OCI-LY7 (cell line): Measurements from ENCODE around the gene LLGL1. TPM values are rescaled to one million over a fixed set of nuclear protein-coding genes. Genes with fewer than 3 reads are reported as not detected.
A peak's percentile ranks its signal among the peaks of the same experiment; 100 is the strongest.

Experiments used
- BruUV-seq: library from RNA; stranded (reverse); fragments of 400-500 nt; replicated peaks from 2 replicates; lab custom pipeline; 2021; lab: Mats Ljungman, UMichigan
- CTCF ChIA-PET: fragments of 300-600 bp; sonication (Branson Sonifier 250); formaldehyde crosslinking; loops from one replicate; lab custom pipeline; 2022; ENCODE audit warnings: antibody characterized with exemption; ENCODE audit not compliant: unreplicated experiment; lab: Charles Lee
- POLR2A ChIA-PET: fragments of 300-600 bp; sonication (Branson Sonifier 250); formaldehyde crosslinking; loops from one replicate; lab custom pipeline; 2022; ENCODE audit warnings: antibody characterized with exemption; lab: Charles Lee
- DNase-seq: peaks from one replicate; pipeline ENCODE4 v3.0.0-alpha.2; 2015; ENCODE audit warnings: low spot score
- H2AFZ ChIP-seq: fragments of 200-600 bp; sonication (generic), shearing (Covaris generic); 2 replicates; pipeline ENCODE4 v1.6.1; 2014; ENCODE audit warnings: mild to moderate bottlenecking, antibody characterized with exemption, low read length, moderate library complexity
- H3K27ac ChIP-seq: fragments of 200-600 bp; sonication (generic); 2 replicates; pipeline ENCODE4 v1.5.1; 2014; ENCODE audit warnings: mixed run types, low read depth, mild to moderate bottlenecking, moderate library complexity, low read length, inconsistent platforms; ENCODE audit not compliant: poor library complexity, severe bottlenecking
- H3K36me3 ChIP-seq: fragments of 200-600 bp; sonication (generic); 2 replicates; pipeline ENCODE4 v1.6.1; 2014; ENCODE audit warnings: mild to moderate bottlenecking, antibody characterized with exemption, low read length, moderate library complexity, mixed read lengths; ENCODE audit not compliant: insufficient read depth
- H3K4me1 ChIP-seq: fragments of 200-600 bp; sonication (generic); 2 replicates; pipeline ENCODE4 v1.5.1; 2014; ENCODE audit warnings: mild to moderate bottlenecking, low read length; ENCODE audit not compliant: insufficient read depth, poor library complexity, severe bottlenecking
- H3K4me2 ChIP-seq: fragments of 200-600 bp; sonication (generic); 2 replicates; pipeline ENCODE4 v1.6.1; 2014; ENCODE audit warnings: mild to moderate bottlenecking, low read length
- H3K4me3 ChIP-seq: fragments of 200-600 bp; sonication (generic); 2 replicates; pipeline ENCODE4 v1.5.1; 2014; ENCODE audit warnings: mild to moderate bottlenecking, low read depth, low read length; ENCODE audit not compliant: poor library complexity, severe bottlenecking
- H3K79me2 ChIP-seq: fragments of 200-600 bp; sonication (generic); 2 replicates; pipeline ENCODE4 v1.6.1; 2016; ENCODE audit warnings: low read depth, mild to moderate bottlenecking, low read length, moderate library complexity, mixed read lengths; ENCODE audit not compliant: insufficient read depth
- H3K9me2 ChIP-seq: fragments of 200-600 bp; sonication (generic); 2 replicates; pipeline ENCODE4 v1.6.1; 2016; ENCODE audit warnings: mild to moderate bottlenecking, low read length, mixed read lengths; ENCODE audit not compliant: insufficient read depth
- H3K9me3 ChIP-seq: fragments of 200-600 bp; sonication (generic); 2 replicates; pipeline ENCODE4 v1.6.1; 2014; ENCODE audit warnings: mild to moderate bottlenecking, mixed run types, low read length, mixed read lengths
- H4K20me1 ChIP-seq: fragments of 200-600 bp; sonication (generic); 2 replicates; pipeline ENCODE4 v1.6.1; 2014; ENCODE audit warnings: mild to moderate bottlenecking, antibody characterized with exemption, low read length, moderate library complexity, mixed read lengths; ENCODE audit not compliant: insufficient read depth
- CTCF ChIP-seq: fragments of 200-600 bp; sonication (generic); conservative IDR thresholded peaks from 2 replicates; pipeline ENCODE4 v1.5.1; 2014; ENCODE audit warnings: mild to moderate bottlenecking, antibody characterized with exemption, low read length, moderate library complexity, mixed read lengths
- EZH2phosphoT487 ChIP-seq: fragments of 200-600 bp; sonication (generic); IDR thresholded peaks from 2 replicates; pipeline ENCODE4 v1.6.1; 2018; ENCODE audit warnings: low read depth, borderline replicate concordance, mild to moderate bottlenecking, mixed run types, antibody characterized with exemption, low read length, moderate library complexity, mixed read lengths
- intact Hi-C: fragments of 100-400 bp; cut with micrococcal nuclease; formaldehyde crosslinking; loops from one replicate; pipeline ENCODE4 v1.10.0; 2022; ENCODE audit not compliant: unreplicated experiment
- total RNA-seq, 2 experiments: library from RNA; depleted of rRNA in 1 of 2; stranded (reverse); fragments of >200 nt in 1 of 2; shearing (Covaris generic) in 1 of 2; gene quantifications; 2 replicates each; pipeline ENCODE4 v1.2.3, GENCODE V29; 2014 to 2022

LLGL1 gene
- total RNA-seq, 2 experiments from 2014 or later = 14.1 to 19.9 TPM

DNA sequence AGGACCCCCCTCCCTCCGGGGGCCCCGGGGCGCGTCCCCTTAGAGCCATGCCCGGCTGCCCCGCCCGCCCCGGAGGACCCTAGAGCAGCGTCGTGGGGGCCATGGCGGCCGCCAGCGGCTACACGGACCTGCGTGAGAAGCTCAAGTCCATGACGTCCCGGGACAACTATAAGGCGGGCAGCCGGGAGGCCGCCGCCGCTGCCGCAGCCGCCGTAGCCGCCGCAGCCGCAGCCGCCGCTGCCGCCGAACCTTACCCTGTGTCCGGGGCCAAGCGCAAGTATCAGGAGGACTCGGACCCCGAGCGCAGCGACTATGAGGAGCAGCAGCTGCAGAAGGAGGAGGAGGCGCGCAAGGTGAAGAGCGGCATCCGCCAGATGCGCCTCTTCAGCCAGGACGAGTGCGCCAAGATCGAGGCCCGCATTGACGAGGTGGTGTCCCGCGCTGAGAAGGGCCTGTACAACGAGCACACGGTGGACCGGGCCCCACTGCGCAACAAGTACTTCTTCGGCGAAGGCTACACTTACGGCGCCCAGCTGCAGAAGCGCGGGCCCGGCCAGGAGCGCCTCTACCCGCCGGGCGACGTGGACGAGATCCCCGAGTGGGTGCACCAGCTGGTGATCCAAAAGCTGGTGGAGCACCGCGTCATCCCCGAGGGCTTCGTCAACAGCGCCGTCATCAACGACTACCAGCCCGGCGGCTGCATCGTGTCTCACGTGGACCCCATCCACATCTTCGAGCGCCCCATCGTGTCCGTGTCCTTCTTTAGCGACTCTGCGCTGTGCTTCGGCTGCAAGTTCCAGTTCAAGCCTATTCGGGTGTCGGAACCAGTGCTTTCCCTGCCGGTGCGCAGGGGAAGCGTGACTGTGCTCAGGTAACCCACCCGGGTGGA, 41.0 kb upstream of the LLGL1 start:
- Histone ChIP-seq H2AFZ (no peak overlapping the region), H3K27ac (peak overlapping the region; percentile 93), H3K4me3 (peak overlapping the region; percentile 84), H3K79me2 (peaks cover 55% of the 10 kb centered on the region), H3K9me3 (no peaks in the 10 kb centered on the region), H3K36me3 (peaks cover 45% of the 10 kb centered on the region), H3K9me2 (no peaks in the 10 kb centered on the region), H4K20me1 (peaks cover 36% of the 10 kb centered on the region), H3K4me1 (peaks cover 33% of the 10 kb centered on the region), H3K4me2 (peak overlapping the region; percentile 97)
- TF ChIP-seq EZH2phosphoT487 = no peak
- no peak for TF ChIP-seq CTCF
- peak; percentile 81 for DNase-seq
- BruUV-seq = no TSS peak
- intact Hi-C loops = loop anchor here (2.0 kb wide), 2 partner anchors 44 to 74 kb away; partner anchors contain the start of gene FLII
- ChIA-PET CTCF (no interaction called here), POLR2A (interaction anchor here (1.0 kb wide), 1 partner anchor 9 kb away, joined by 6 read pairs; no protein-coding TSS in a partner anchor)

DNA sequence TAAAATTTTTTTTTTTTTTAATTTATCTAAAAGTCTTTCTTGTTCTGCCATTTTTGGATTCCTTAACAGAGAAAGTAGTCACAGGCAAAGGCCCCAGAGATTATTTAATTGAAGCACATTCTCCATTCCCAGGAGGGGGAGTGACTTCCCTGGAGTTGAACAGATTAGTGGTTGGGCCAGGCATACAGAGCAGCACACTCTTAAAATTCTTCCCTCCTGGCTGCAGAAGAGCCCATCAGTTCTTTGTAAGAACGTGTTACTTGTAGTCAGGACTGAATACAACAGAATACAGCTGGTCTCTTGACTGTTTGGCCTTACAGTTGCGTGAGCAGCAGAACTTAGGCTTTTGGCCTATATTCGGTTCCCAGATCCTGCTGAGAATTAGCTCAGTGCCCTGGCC, 40.0 kb upstream of the LLGL1 start:
- Histone ChIP-seq H3K4me2 (peak overlapping the region; percentile 97), H3K9me2 (no peaks in the 10 kb centered on the region), H3K4me3 (peak overlapping the region; percentile 84), H3K4me1 (peaks cover 33% of the 10 kb centered on the region), H3K9me3 (no peaks in the 10 kb centered on the region), H3K36me3 (peaks cover 55% of the 10 kb centered on the region), H4K20me1 (peaks cover 36% of the 10 kb centered on the region), H2AFZ (no peak overlapping the region), H3K27ac (no peak overlapping the region), H3K79me2 (peaks cover 65% of the 10 kb centered on the region)
- TSS peak; percentile 65 for BruUV-seq
- peak; percentile 16 for DNase-seq
- intact Hi-C loops = loop anchor here (2.0 kb wide), 2 partner anchors 45 to 73 kb away; partner anchors contain the start of gene FLII
- CTCF ChIA-PET = no interaction called here
- TF ChIP-seq EZH2phosphoT487 (no peak), CTCF (no peak)
- POLR2A ChIA-PET = no interaction called here
